H9 (cell line): Measurements from ENCODE around the gene NEK6. TPM values are rescaled to one million over a fixed set of nuclear protein-coding genes. Genes with fewer than 3 reads are reported as not detected.

Experiments used
- DNase-seq: peaks from one replicate; pipeline ENCODE4 v3.0.0-alpha.2; 2017
- H2AFZ ChIP-seq: one replicate; pipeline ENCODE4 v1.6.1; 2013; ENCODE audit warnings: mild to moderate bottlenecking, low read length, control low read depth, moderate library complexity
- H2AK5ac ChIP-seq: 2 replicates; pipeline ENCODE4 v1.6.1; 2013; ENCODE audit warnings: low read length, control low read depth, mixed read lengths; ENCODE audit not compliant: insufficient read length
- H2BK120ac ChIP-seq: one replicate; pipeline ENCODE4 v1.6.1; 2013; ENCODE audit warnings: low read depth, mild to moderate bottlenecking, low read length, control low read depth, inconsistent platforms; ENCODE audit not compliant: poor library complexity, severe bottlenecking
- H2BK12ac ChIP-seq: 2 replicates; pipeline ENCODE4 v1.6.1; 2013; ENCODE audit warnings: low read length, control low read depth, mixed read lengths, low read depth; ENCODE audit not compliant: insufficient read length
- H2BK15ac ChIP-seq: 2 replicates; pipeline ENCODE4 v1.6.1; 2013; ENCODE audit warnings: low read depth, low read length, control low read depth
- H2BK20ac ChIP-seq: one replicate; pipeline ENCODE4 v1.6.1; 2013; ENCODE audit warnings: low read depth, mild to moderate bottlenecking, low read length, control low read depth, inconsistent platforms; ENCODE audit not compliant: poor library complexity, severe bottlenecking
- H2BK5ac ChIP-seq: 2 replicates; pipeline ENCODE4 v1.6.1; 2013; ENCODE audit warnings: low read length, control low read depth, mixed read lengths; ENCODE audit not compliant: insufficient read length
- H3K14ac ChIP-seq: 2 replicates; pipeline ENCODE4 v1.6.1; 2013; ENCODE audit warnings: low read length, control low read depth; ENCODE audit not compliant: insufficient read depth
- H3K18ac ChIP-seq: 2 replicates; pipeline ENCODE4 v1.6.1; 2013; ENCODE audit warnings: low read depth, mild to moderate bottlenecking, mixed read lengths, low read length, control low read depth; ENCODE audit not compliant: insufficient read length
- H3K23ac ChIP-seq: 2 replicates; pipeline ENCODE4 v1.6.1; 2013; ENCODE audit warnings: low read length, control low read depth, mixed read lengths, low read depth; ENCODE audit not compliant: insufficient read length
- H3K23me2 ChIP-seq: 2 replicates; pipeline ENCODE4 v1.6.1; 2013; ENCODE audit warnings: low read depth, mild to moderate bottlenecking, mixed read lengths, low read length, control low read depth; ENCODE audit not compliant: insufficient read length, poor library complexity, severe bottlenecking
- H3K27ac ChIP-seq: 2 replicates; pipeline ENCODE4 v1.5.1; 2013; ENCODE audit warnings: low read length, control low read depth, mixed read lengths, low read depth; ENCODE audit not compliant: insufficient read length
- H3K27me3 ChIP-seq: 2 replicates; pipeline ENCODE4 v1.6.1; 2013; ENCODE audit warnings: low read length, control low read depth, inconsistent platforms; ENCODE audit not compliant: insufficient read depth
- H3K4ac ChIP-seq: 2 replicates; pipeline ENCODE4 v1.6.1; 2013; ENCODE audit warnings: low read depth, mild to moderate bottlenecking, control low read depth, inconsistent platforms, low read length, moderate library complexity
- H3K4me1 ChIP-seq: 2 replicates; pipeline ENCODE4 v1.6.1; 2013; ENCODE audit warnings: low read length, control low read depth, inconsistent platforms; ENCODE audit not compliant: insufficient read depth
- H3K4me2 ChIP-seq: 2 replicates; pipeline ENCODE4 v1.6.1; 2013; ENCODE audit warnings: low read length, control low read depth, mixed read lengths; ENCODE audit not compliant: insufficient read length, insufficient read depth
- H3K56ac ChIP-seq: 2 replicates; pipeline ENCODE4 v1.6.1; 2013; ENCODE audit warnings: low read depth, mild to moderate bottlenecking, mixed read lengths, low read length, control low read depth; ENCODE audit not compliant: insufficient read length
- H3K79me1 ChIP-seq: 2 replicates; pipeline ENCODE4 v1.6.1; 2013; ENCODE audit warnings: low read depth, mild to moderate bottlenecking, moderate library complexity, low read length, control low read depth, inconsistent platforms; ENCODE audit not compliant: insufficient read depth, poor library complexity, severe bottlenecking
- H3K79me2 ChIP-seq: 2 replicates; pipeline ENCODE4 v1.6.1; 2013; ENCODE audit warnings: low read length, control low read depth, inconsistent platforms; ENCODE audit not compliant: insufficient read depth
- H3K9ac ChIP-seq: 2 replicates; pipeline ENCODE4 v1.6.1; 2013; ENCODE audit warnings: low read length, control low read depth, mixed read lengths; ENCODE audit not compliant: insufficient read length; ENCODE audit errors: extremely low read depth
- H3K9me3 ChIP-seq: one replicate; pipeline ENCODE4 v1.6.1; 2013; ENCODE audit warnings: low read depth, low read length, inconsistent platforms; ENCODE audit not compliant: control insufficient read depth
- H3T11ph ChIP-seq: one replicate; pipeline ENCODE4 v1.6.1; 2013; ENCODE audit warnings: mild to moderate bottlenecking, low read length, control low read depth, inconsistent platforms
- H4K20me1 ChIP-seq: one replicate; pipeline ENCODE4 v1.6.1; 2013; ENCODE audit not compliant: control insufficient read depth, insufficient read length, insufficient read depth
- H4K5ac ChIP-seq: 2 replicates; pipeline ENCODE4 v1.6.1; 2013; ENCODE audit warnings: low read depth, mild to moderate bottlenecking, mixed read lengths, low read length, control low read depth; ENCODE audit not compliant: insufficient read length
- H4K8ac ChIP-seq: replicated peaks from 2 replicates; pipeline ENCODE4 v1.6.1; 2013; ENCODE audit warnings: low read length, control low read depth, mixed read lengths, low read depth; ENCODE audit not compliant: insufficient read length
- H4K91ac ChIP-seq: 2 replicates; pipeline ENCODE4 v1.6.1; 2013; ENCODE audit warnings: low read depth, mild to moderate bottlenecking, moderate library complexity, mixed read lengths, low read length, control low read depth; ENCODE audit not compliant: insufficient read length
- H3K27ac Mint-ChIP-seq, 3 experiments: 2 replicates in 2 of 3; 3 replicates in 1 of 3; pipeline ENCODE4 v1.8.0; 2020 to 2021; ENCODE audit warnings: mixed read lengths in 3 of 3, mild to moderate bottlenecking in 1 of 3, moderate library complexity in 1 of 3
- H3K27me3 Mint-ChIP-seq: 2 replicates; pipeline ENCODE4 v1.8.0; 2021; ENCODE audit warnings: low read depth, mild to moderate bottlenecking, moderate library complexity, mixed read lengths
- H3K36me3 Mint-ChIP-seq, 3 experiments: 2 replicates in 2 of 3; 3 replicates in 1 of 3; pipeline ENCODE4 v1.8.0; 2020 to 2021; ENCODE audit warnings: low read depth in 3 of 3, mixed read lengths in 3 of 3; ENCODE audit not compliant: insufficient read depth in 1 of 3
- H3K4me1 Mint-ChIP-seq, 2 experiments: 2 replicates each; pipeline ENCODE4 v1.8.0; 2020; ENCODE audit warnings: mixed read lengths in 2 of 2
- H3K4me3 Mint-ChIP-seq, 2 experiments: 2 replicates in 1 of 2; 3 replicates in 1 of 2; pipeline ENCODE4 v1.8.0; 2020 to 2021; ENCODE audit warnings: mild to moderate bottlenecking in 2 of 2, mixed read lengths in 2 of 2, moderate library complexity in 1 of 2
- H3K9me3 Mint-ChIP-seq, 2 experiments: 2 replicates in 1 of 2; 3 replicates in 1 of 2; pipeline ENCODE4 v1.8.0; 2020; ENCODE audit warnings: mild to moderate bottlenecking in 2 of 2, mixed read lengths in 2 of 2, moderate library complexity in 1 of 2
- CTCF ChIP-seq: fragments of 200-600 bp; sonication (generic); conservative IDR thresholded peaks from 3 replicates; pipeline ENCODE4 v1.8.0; 2021; ENCODE audit warnings: antibody characterized with exemption, mild to moderate bottlenecking
- WGBS: extraction: QIAGEN DNeasy Blood & Tissue Kit; methylation state at CpG from one replicate; pipeline ENCODE4 v1.1.7; 2013; ENCODE audit warnings: missing lambda C conversion rate, low lambda C conversion rate, mixed read lengths; ENCODE audit not compliant: insufficient read length; ENCODE audit errors: extremely low coverage; 5-methylcytosine and 5-hydroxymethylcytosine counted together
- total RNA-seq: library from RNA; stranded (reverse); gene quantifications from 2 replicates; pipeline ENCODE4 v1.2.1, GENCODE V29; 2021

The NEK6 gene
- total RNA-seq, 1 experiment from 2014 or later, result 14.3 TPM

- Histone ChIP-seq H3K27ac (no peak overlapping the region), H3K4me2 (no peak overlapping the region), H3K27me3 (no peaks in the 10 kb centered on the region)
Measured at GRCh38 chr9:124297551-124297901, 39.8 kb downstream of the NEK6 start.

More at GRCh38 chr9:124297551-124297901, 39.8 kb downstream of the NEK6 start:
- no peak overlapping the region for H3K4me3 Mint-ChIP-seq
- Histone ChIP-seq H3K23ac (no peak overlapping the region), H3K4me1 (no peaks in the 10 kb centered on the region), H3K23me2 (no peaks in the 10 kb centered on the region), H3K79me1 (no peaks in the 10 kb centered on the region), H4K8ac (no peak overlapping the region), H2BK15ac (no peak overlapping the region), H3K18ac (no peak overlapping the region), H3K9ac (no peak overlapping the region), H2AK5ac (no peak overlapping the region), H4K5ac (no peak overlapping the region), H4K20me1 (no peaks in the 10 kb centered on the region), H3K56ac (no peak overlapping the region), H2BK20ac (no peak overlapping the region), H3T11ph (no peak overlapping the region), H3K4ac (no peak overlapping the region), H3K9me3 (no peaks in the 10 kb centered on the region), H3K14ac (no peak overlapping the region; the same call in 1 of the 2 replicates), H3K79me2 (no peaks in the 10 kb centered on the region), H2BK12ac (no peak overlapping the region), H2BK120ac (no peak overlapping the region), H4K91ac (no peak overlapping the region), H2AFZ (no peak overlapping the region), H2BK5ac (no peak overlapping the region)
- WGBS, result no CpG with 5 or more reads among the region's 9 CpGs
- H3K27ac Mint-ChIP-seq, result peak overlapping the region in 2 of 3 experiments; percentile 62 to 68; a peak in 1 of 7 replicates
- TF ChIP-seq CTCF, result no peak
- DNase-seq, result peak; percentile 77
- 0 out of 7 replicates have a peak, but pooled peaks cover 0 to 1% (median 0%) of the 10 kb centered on the region in 3 experiments for H3K36me3 Mint-ChIP-seq
- no peaks in the 10 kb centered on the region for H3K27me3 Mint-ChIP-seq
- peaks cover 47 to 51% of the 10 kb centered on the region in 2 experiments for H3K4me1 Mint-ChIP-seq
- H3K9me3 Mint-ChIP-seq, result no peaks in the 10 kb centered on the region
